Neutrophil (primary cell): ENCODE data around the gene NAA60.

ENCODE experiments used
- H3K27ac ChIP-seq: fragments of 200-600 bp; sonication (generic); 2 replicates; pipeline ENCODE4 v1.5.1; 2016; ENCODE audit warnings: mild to moderate bottlenecking, moderate library complexity
- H3K27me3 ChIP-seq: fragments of 200-600 bp; sonication (generic); 2 replicates; pipeline ENCODE4 v1.6.0; 2016; ENCODE audit warnings: mild to moderate bottlenecking
- H3K36me3 ChIP-seq: fragments of 200-600 bp; sonication (generic); 2 replicates; pipeline ENCODE4 v1.5.1; 2017
- H3K4me1 ChIP-seq, 2 experiments: fragments of 200-600 bp in 1 of 2; sonication (generic) in 1 of 2; 1 replicate in 1 of 2; 2 replicates in 1 of 2; pipeline versions ENCODE4 v1.5.1 to v1.6.1; 2013 to 2016; ENCODE audit warnings: low read depth in 1 of 2, low read length in 1 of 2, mild to moderate bottlenecking in 1 of 2, moderate library complexity in 1 of 2; ENCODE audit not compliant: control insufficient read depth in 1 of 2, insufficient read depth in 1 of 2
- H3K4me3 ChIP-seq, 2 experiments: fragments of 200-600 bp in 1 of 2; sonication (generic) in 1 of 2; 1 replicate in 1 of 2; 2 replicates in 1 of 2; pipeline ENCODE4 v1.5.1; 2013 to 2016; ENCODE audit warnings: low read depth in 1 of 2, low read length in 1 of 2, mild to moderate bottlenecking in 1 of 2, moderate library complexity in 1 of 2
- H3K9me3 ChIP-seq: fragments of 200-600 bp; sonication (generic); 2 replicates; pipeline ENCODE4 v1.5.1; 2016
- TF ChIP-seq, protein P1 (sequence below): fragments of 200-600 bp; sonication (generic); IDR thresholded peaks from 2 replicates; pipeline ENCODE4 v1.5.1; 2016; ENCODE audit warnings: antibody characterized with exemption

The NAA60 gene

DNA sequence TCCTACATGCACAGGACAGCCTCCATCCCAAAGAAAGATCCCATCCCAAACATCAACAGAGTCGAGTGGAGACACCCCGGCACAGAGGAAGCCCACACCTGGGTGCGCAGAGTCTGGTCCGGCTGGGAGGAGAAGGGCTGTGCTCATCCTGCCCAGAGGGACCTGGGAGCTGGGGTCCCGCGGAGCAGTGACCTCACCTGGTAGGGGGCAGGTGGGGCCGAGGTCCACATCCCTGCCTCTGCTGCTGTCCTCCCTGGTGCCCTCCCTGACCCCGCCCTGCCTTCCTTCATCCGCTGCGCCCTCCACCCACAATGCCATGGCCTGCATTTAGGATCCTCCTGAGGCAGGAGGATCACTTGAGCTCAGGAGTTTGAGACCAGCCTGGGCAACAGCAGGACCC, 48.9 kb downstream of the NAA60 start:
- no peak overlapping the region for H3K4me3 ChIP-seq
- TF ChIP-seq, protein P1, sequence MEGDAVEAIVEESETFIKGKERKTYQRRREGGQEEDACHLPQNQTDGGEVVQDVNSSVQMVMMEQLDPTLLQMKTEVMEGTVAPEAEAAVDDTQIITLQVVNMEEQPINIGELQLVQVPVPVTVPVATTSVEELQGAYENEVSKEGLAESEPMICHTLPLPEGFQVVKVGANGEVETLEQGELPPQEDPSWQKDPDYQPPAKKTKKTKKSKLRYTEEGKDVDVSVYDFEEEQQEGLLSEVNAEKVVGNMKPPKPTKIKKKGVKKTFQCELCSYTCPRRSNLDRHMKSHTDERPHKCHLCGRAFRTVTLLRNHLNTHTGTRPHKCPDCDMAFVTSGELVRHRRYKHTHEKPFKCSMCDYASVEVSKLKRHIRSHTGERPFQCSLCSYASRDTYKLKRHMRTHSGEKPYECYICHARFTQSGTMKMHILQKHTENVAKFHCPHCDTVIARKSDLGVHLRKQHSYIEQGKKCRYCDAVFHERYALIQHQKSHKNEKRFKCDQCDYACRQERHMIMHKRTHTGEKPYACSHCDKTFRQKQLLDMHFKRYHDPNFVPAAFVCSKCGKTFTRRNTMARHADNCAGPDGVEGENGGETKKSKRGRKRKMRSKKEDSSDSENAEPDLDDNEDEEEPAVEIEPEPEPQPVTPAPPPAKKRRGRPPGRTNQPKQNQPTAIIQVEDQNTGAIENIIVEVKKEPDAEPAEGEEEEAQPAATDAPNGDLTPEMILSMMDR = no peak
- H3K36me3 ChIP-seq = peaks cover 9% of the 10 kb centered on the region
- no peaks in the 10 kb centered on the region for H3K9me3 ChIP-seq
- H3K27me3 ChIP-seq = no peaks in the 10 kb centered on the region
- H3K4me1 ChIP-seq = no peaks in the 10 kb centered on the region
- no peak overlapping the region for H3K27ac ChIP-seq

DNA sequence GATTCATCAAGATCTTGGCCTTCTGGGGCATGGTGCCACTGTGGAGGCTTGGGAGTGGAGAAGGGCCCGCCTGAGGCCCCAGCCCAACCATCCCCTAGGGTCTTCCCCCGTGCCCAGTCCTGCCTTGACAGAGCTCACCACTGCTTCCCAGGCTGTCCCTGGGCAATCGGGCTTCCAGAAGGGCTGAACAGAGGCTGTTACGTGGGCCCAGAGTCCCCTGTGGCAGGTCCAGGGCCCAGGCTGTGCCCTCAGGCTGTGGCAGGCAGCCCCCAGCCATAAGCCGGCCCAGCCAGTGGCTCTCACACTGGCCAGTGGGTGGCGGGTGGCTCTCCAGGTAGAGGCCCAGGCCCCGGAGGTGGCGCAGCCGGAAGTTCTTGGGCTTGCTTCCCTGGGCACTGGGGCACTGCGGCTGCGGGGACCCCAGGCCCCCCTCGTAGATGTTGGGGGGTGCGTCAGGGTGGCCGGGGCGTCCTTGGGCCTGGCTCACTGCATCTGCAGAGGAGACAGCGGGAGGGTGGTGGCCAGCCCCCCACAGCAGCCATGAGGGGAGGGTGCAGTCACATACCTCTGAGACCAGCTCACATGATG, 51.0 kb downstream of the NAA60 start:
- Histone ChIP-seq H3K4me3 (no peak overlapping the region), H3K27ac (no peak overlapping the region), H3K9me3 (no peaks in the 10 kb centered on the region), H3K4me1 (no peaks in the 10 kb centered on the region), H3K36me3 (no peaks in the 10 kb centered on the region), H3K27me3 (peaks cover 6% of the 10 kb centered on the region)
- TF ChIP-seq, protein P1 = no peak

DNA sequence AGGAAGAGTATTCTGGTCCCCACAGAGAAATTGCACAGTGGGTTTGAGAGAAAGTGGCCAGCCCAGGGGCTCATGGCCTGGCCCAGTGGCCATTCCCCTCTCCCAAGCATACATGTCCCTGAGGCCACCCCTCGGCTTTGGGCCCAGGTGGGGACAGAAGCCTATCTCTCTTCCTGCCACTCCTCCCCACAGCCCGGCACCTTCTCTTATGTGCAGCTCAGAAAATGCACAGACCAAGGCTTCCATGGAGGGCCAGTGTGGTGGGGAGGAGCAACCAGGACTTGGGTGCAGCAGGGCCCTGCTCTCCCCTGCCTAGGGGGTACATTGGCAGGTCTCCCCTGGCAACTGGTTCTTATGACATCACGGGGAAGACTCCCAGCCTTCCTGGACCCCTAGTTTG, 51.7 kb downstream of the NAA60 start, which contains the start of gene C16orf90:
C16orf90 (minus strand) TSS at position 314 of the 400 bp plus-strand sequence; CDS start at position 246, 68 bp downstream.
- Histone ChIP-seq H3K36me3 (no peaks in the 10 kb centered on the region), H3K27me3 (peaks cover 13% of the 10 kb centered on the region), H3K9me3 (no peaks in the 10 kb centered on the region), H3K27ac (no peak within 1 kb of the TSS), H3K4me3 (no peak within 1 kb of the TSS), H3K4me1 (peaks cover 3 to 6% of the 10 kb centered on the region in 2 experiments)
- TF ChIP-seq, protein P1 = no peak

DNA sequence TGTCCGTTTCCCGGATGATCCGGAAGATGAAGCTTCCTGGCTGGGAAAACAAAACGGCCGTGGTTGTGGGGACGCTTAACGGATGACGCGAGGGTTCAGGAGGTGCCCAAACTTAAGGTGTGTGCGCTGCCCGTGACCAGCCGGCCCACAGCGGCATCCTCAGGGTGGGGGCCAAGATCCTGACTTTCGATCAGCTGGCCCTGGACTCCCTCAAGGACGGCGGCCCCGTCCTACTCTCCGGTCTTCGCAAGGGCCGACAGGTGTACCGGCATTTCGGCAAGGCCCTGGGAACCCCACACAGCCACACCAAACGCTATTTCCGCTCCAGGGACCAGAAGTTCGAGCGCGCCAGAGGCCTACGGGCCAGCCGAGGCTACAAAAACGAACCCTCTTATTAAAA, 52.9 kb downstream of the NAA60 start:
- H3K27me3 ChIP-seq = peaks cover 20% of the 10 kb centered on the region
- H3K4me3 ChIP-seq = no peak overlapping the region
- no peaks in the 10 kb centered on the region for H3K36me3 ChIP-seq
- H3K4me1 ChIP-seq = peaks cover 14 to 18% of the 10 kb centered on the region in 2 experiments
- TF ChIP-seq, protein P1 = no peak
- no peak overlapping the region for H3K27ac ChIP-seq
- no peaks in the 10 kb centered on the region for H3K9me3 ChIP-seq

DNA sequence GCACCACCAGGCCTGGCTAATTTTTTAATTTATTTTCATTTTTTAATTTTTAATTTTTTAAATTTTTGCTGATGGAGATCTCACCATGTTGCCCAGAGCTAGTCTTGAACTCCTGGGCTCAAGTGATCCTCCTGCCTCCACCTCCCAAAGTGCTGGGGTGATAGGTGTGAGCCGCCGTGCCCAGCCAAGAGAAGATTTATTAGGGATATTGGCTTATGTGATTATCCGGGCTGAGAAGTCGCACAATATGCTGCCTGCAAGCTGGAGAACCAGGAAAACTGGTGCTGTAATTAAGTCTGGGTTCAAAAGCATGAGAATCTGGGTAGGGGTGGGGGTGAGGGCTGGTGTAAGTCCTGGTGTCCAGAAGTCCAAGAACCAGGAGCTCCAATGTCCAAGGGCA, 54.3 kb downstream of the NAA60 start:
- no peak overlapping the region for H3K27ac ChIP-seq
- TF ChIP-seq, protein P1 = no peak
- peaks cover 30% of the 10 kb centered on the region for H3K27me3 ChIP-seq
- peaks cover 17 to 21% of the 10 kb centered on the region in 2 experiments for H3K4me1 ChIP-seq
- no peaks in the 10 kb centered on the region for H3K36me3 ChIP-seq
- no peak overlapping the region for H3K4me3 ChIP-seq
- no peaks in the 10 kb centered on the region for H3K9me3 ChIP-seq
